Endothelial cell of umbilical vein (primary cell): ENCODE measurements around the gene C2orf15. TPM values are rescaled to one million over a fixed set of nuclear protein-coding genes. Genes with fewer than 3 reads are reported as not detected.

Experiments
- BruUV-seq: library from RNA; stranded (reverse); fragments of 400-500 nt; replicated peaks from 2 replicates; lab custom pipeline; 2021; lab: Mats Ljungman, UMichigan
- CTCF ChIA-PET: fragments of 300-600, 350-600 bp; sonication (Branson Sonifier 250); formaldehyde crosslinking; loops from one replicate; lab custom pipeline; 2021; ENCODE audit warnings: antibody characterized with exemption, inconsistent platforms; lab: Charles Lee
- POLR2A ChIA-PET: fragments of 300-600, 350-600 bp; sonication (Branson Sonifier 250); formaldehyde crosslinking; loops from one replicate; lab custom pipeline; 2021; ENCODE audit warnings: antibody characterized with exemption, inconsistent platforms; lab: Charles Lee
- DNase-seq: peaks from one replicate; pipeline ENCODE4 v3.0.0-alpha.2; 2011; ENCODE audit warnings: low read depth, low spot score
- FAIRE-seq: peaks from 2 replicates; lab custom pipeline; 2011; peaks lifted over from hg19 to GRCh38; lab: Jason Lieb, UNC
- H2AFZ ChIP-seq: 2 replicates; pipeline ENCODE4 v1.6.0; 2012; ENCODE audit warnings: low read depth, low read length, control low read depth, inconsistent platforms
- H3K27ac ChIP-seq: 2 replicates; pipeline ENCODE4 v1.5.1; 2011; ENCODE audit warnings: low read depth, mild to moderate bottlenecking, control low read depth, low read length, moderate library complexity; ENCODE audit not compliant: insufficient read depth
- H3K27me3 ChIP-seq, 2 experiments: 2 replicates each; pipeline versions ENCODE4 v1.6.0 to v1.6.1; 2011; ENCODE audit warnings: low read length in 2 of 2, mixed read lengths in 1 of 2; ENCODE audit not compliant: control insufficient read depth in 2 of 2, insufficient read depth in 2 of 2
- H3K36me3 ChIP-seq, 2 experiments: 2 replicates in 1 of 2; 3 replicates in 1 of 2; pipeline ENCODE4 v1.5.1; 2011; ENCODE audit warnings: low read length in 2 of 2, mild to moderate bottlenecking in 1 of 2, moderate library complexity in 1 of 2; ENCODE audit not compliant: control insufficient read depth in 2 of 2, insufficient read depth in 2 of 2; ENCODE audit errors: extremely low read depth in 1 of 2
- H3K4me1 ChIP-seq: 3 replicates; pipeline ENCODE4 v1.5.1; 2011; ENCODE audit warnings: mild to moderate bottlenecking, low read length; ENCODE audit not compliant: control insufficient read depth, insufficient read depth; ENCODE audit errors: extremely low read depth
- H3K4me2 ChIP-seq: 2 replicates; pipeline ENCODE4 v1.6.1; 2011; ENCODE audit warnings: low read length, control low read depth, mixed read lengths; ENCODE audit not compliant: insufficient read depth
- H3K4me3 ChIP-seq, 3 experiments: fragments of 200-600 bp in 1 of 3; sonication (generic), shearing (Covaris generic) in 1 of 3; replicated peaks in 1 of 3; 2 replicates each; pipeline ENCODE4 v1.5.1; 2011 to 2016; ENCODE audit warnings: control low read depth in 3 of 3, low read length in 3 of 3, mild to moderate bottlenecking in 2 of 3, inconsistent platforms in 1 of 3, low read depth in 1 of 3, moderate library complexity in 1 of 3; ENCODE audit not compliant: insufficient read depth in 1 of 3
- H3K79me2 ChIP-seq: 2 replicates; pipeline ENCODE4 v1.6.0; 2012; ENCODE audit warnings: low read length, inconsistent platforms; ENCODE audit not compliant: control insufficient read depth, insufficient read depth
- H3K9ac ChIP-seq: replicated peaks from 2 replicates; pipeline ENCODE3; 2011; ENCODE audit warnings: low read length, control low read depth; ENCODE audit not compliant: insufficient read depth; ENCODE audit errors: extremely low read depth
- H3K9me1 ChIP-seq: replicated peaks from 3 replicates; pipeline ENCODE4 v1.6.0; 2011; ENCODE audit warnings: mild to moderate bottlenecking, low read length; ENCODE audit not compliant: control insufficient read depth, insufficient read depth; ENCODE audit errors: extremely low read depth
- H3K9me3 ChIP-seq: replicated peaks from 2 replicates; pipeline ENCODE4 v1.5.1; 2012; ENCODE audit warnings: low read length, inconsistent platforms; ENCODE audit not compliant: control insufficient read depth, insufficient read depth
- H4K20me1 ChIP-seq: replicated peaks from 2 replicates; pipeline ENCODE3; 2011; ENCODE audit warnings: mild to moderate bottlenecking, low read length; ENCODE audit not compliant: control insufficient read depth, insufficient read depth; ENCODE audit errors: extremely low read depth
- CTCF ChIP-seq, 2 donors: IDR thresholded peaks; 1 replicate in 1 of 2; 2 replicates in 1 of 2; pipeline ENCODE4 v1.5.1; 2011; ENCODE audit warnings: low read length in 2 of 2, mild to moderate bottlenecking in 2 of 2, moderate library complexity in 2 of 2, control low read depth in 1 of 2, inconsistent platforms in 1 of 2, low read depth in 1 of 2; ENCODE audit not compliant: insufficient read depth in 1 of 2; ENCODE audit errors: extremely low read depth in 1 of 2
- EZH2 ChIP-seq: IDR thresholded peaks from 2 replicates; pipeline ENCODE4 v1.6.1; 2012; ENCODE audit warnings: borderline replicate concordance, low read depth, mild to moderate bottlenecking, moderate library complexity, low read length, inconsistent platforms; ENCODE audit not compliant: severe bottlenecking
- FOS ChIP-seq: IDR thresholded peaks from 2 replicates; pipeline ENCODE4 v1.6.1; 2011; ENCODE audit warnings: mild to moderate bottlenecking, low read length, moderate library complexity, borderline replicate concordance; ENCODE audit not compliant: insufficient read depth
- GATA2 ChIP-seq: IDR thresholded peaks from 2 replicates; pipeline ENCODE4 v1.7.0; 2011; ENCODE audit warnings: low read depth, mild to moderate bottlenecking, moderate library complexity, mixed read lengths, low read length; ENCODE audit not compliant: insufficient read length, insufficient read depth
- JUN ChIP-seq: IDR thresholded peaks from 2 replicates; pipeline ENCODE4 v1.6.1; 2011; ENCODE audit warnings: borderline replicate concordance, low read depth; ENCODE audit not compliant: insufficient read length, insufficient read depth
- MYC ChIP-seq: IDR thresholded peaks from one replicate; pipeline ENCODE4 v1.6.1; 2011; ENCODE audit warnings: mild to moderate bottlenecking, low read depth, low read length
- POLR2A ChIP-seq: IDR thresholded peaks from 2 replicates; pipeline ENCODE4 v1.6.1; 2012; ENCODE audit warnings: low read depth, mild to moderate bottlenecking, control low read depth, low read length
- POLR2AphosphoS5 ChIP-seq: IDR thresholded peaks from 2 replicates; pipeline ENCODE4 v1.6.1; 2012; ENCODE audit warnings: low read depth, mild to moderate bottlenecking, control low read depth, low read length, moderate library complexity; ENCODE audit not compliant: insufficient read depth
- dilution Hi-C: fragments of 300-500 bp; cut with MboI; formaldehyde crosslinking; loops from one replicate; pipeline ENCODE4 v1.15.0; 2019; ENCODE audit warnings: low sequenced_read_pairs; ENCODE audit not compliant: extremely low pct_ligation_motif_present
- intact Hi-C: fragments of 100-400 bp; cut with micrococcal nuclease; formaldehyde crosslinking; loops from one replicate; pipeline ENCODE4 v1.10.0; 2022
- polyA plus RNA-seq, 4 experiments: library from polyadenylated mRNA; depleted of rRNA in 3 of 4; stranded (reverse) in 3 of 4; unstranded in 1 of 4; fragments of >200 nt; gene quantifications; 2 replicates each; pipeline versions ENCODE4 v1.2.1 to v1.2.3, GENCODE V29; 2011 to 2012; ENCODE audit warnings: missing spikeins in 1 of 4
- total RNA-seq: library from RNA; stranded (reverse); gene quantifications from 2 replicates; pipeline ENCODE4 v1.2.3, GENCODE V29; 2021

Gene C2orf15
- total and polyA plus RNA-seq, 2 donors (not counting 3 experiments of a cell fraction or from before 2014, with no cell fraction given) = not detected

DNA sequence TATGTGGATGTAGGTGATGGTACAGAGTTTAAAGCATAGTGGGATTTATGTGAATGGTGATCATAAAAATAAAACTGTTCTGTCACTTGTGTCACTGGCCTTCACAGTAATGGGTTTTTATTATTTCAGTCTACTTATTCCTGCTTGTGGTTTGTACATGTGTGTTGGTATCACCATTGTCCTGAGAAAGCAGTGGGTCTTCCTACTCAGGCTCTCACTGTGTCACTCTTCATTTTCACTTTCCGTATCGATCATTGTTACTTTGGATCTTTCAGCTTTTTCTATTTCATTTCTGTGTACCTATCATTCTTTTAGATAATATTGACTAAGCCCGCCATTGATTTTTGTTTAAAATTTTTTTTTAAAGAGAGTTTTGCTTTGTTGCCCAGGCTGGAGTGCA lies 46.9 kb downstream of the C2orf15 start:
- BruUV-seq = no TSS peak
- no peaks in the 10 kb centered on the region for H3K4me1 ChIP-seq
- no peaks in the 10 kb centered on the region for H3K27me3 ChIP-seq
- no peaks in the 10 kb centered on the region for H3K9me3 ChIP-seq
- no peak overlapping the region for H3K4me2 ChIP-seq
- no peaks in the 10 kb centered on the region for H4K20me1 ChIP-seq
- intact Hi-C loops = no loop called here
- no peak for DNase-seq
- ChIA-PET POLR2A (interaction anchor here (0.7 kb wide), 1 partner anchor 1000 kb away, joined by 3 read pairs; no protein-coding TSS in a partner anchor), CTCF (no interaction called here)
- no peak overlapping the region for H2AFZ ChIP-seq
- H3K9ac ChIP-seq = no peak overlapping the region
- H3K79me2 ChIP-seq = peaks cover 29% of the 10 kb centered on the region
- FAIRE-seq = no peak
- peaks cover 2% of the 10 kb centered on the region in 2 experiments for H3K36me3 ChIP-seq
- no peak overlapping the region for H3K4me3 ChIP-seq
- H3K9me1 ChIP-seq = no peaks in the 10 kb centered on the region
- TF ChIP-seq CTCF (IDR thresholded peaks at IDR 0.05; ENCODE audit: extremely low read depth in 1 of 2, insufficient read depth in 1 of 2, low read depth in 1 of 2, low read length in 2 of 2) = no peak
- no peak for TF ChIP-seq EZH2
- no peak for TF ChIP-seq GATA2
- no peak for TF ChIP-seq POLR2AphosphoS5
- H3K27ac ChIP-seq = no peak overlapping the region
- dilution Hi-C loops = no loop called here

GRCh38 chr2:99190548-99190947 lies 49.0 kb downstream of the C2orf15 start:
- DNase-seq = no peak
- Histone ChIP-seq H3K79me2 (peaks cover 11% of the 10 kb centered on the region), H3K4me2 (no peak overlapping the region), H3K4me3 (no peak overlapping the region), H3K9me3 (no peaks in the 10 kb centered on the region), H4K20me1 (no peaks in the 10 kb centered on the region), H3K9me1 (no peaks in the 10 kb centered on the region), H3K27me3 (no peaks in the 10 kb centered on the region), H3K4me1 (no peaks in the 10 kb centered on the region), H3K36me3 (peaks cover 2 to 4% of the 10 kb centered on the region in 2 experiments), H3K9ac (no peak overlapping the region), H3K27ac (no peak overlapping the region), H2AFZ (no peak overlapping the region)
- ChIA-PET CTCF (interaction anchor here (0.6 to 1.0 kb wide), 2 partner anchors 33 to 133 kb away, joined by 3 read pairs; no protein-coding TSS in a partner anchor), POLR2A (interaction anchor here (0.7 kb wide), 2 partner anchors 8 to 1103 kb away, joined by 4 to 5 read pairs; no protein-coding TSS in a partner anchor)
- no peak for FAIRE-seq
- no TSS peak for BruUV-seq
- dilution Hi-C loops (no loop called here), intact Hi-C loops (no loop called here)
- TF ChIP-seq EZH2 (no peak), MYC (no peak), FOS (no peak), CTCF (IDR thresholded peaks at IDR 0.05; ENCODE audit: extremely low read depth in 1 of 2, insufficient read depth in 1 of 2, low read depth in 1 of 2, low read length in 2 of 2) (peak in 1 of 2 donors; percentile 10), POLR2AphosphoS5 (no peak), JUN (no peak), POLR2A (no peak)
